K562 (cell line): ENCODE measurements around the gene DZIP1. TPM values are rescaled to one million over a fixed set of nuclear protein-coding genes. Genes with fewer than 3 reads are reported as not detected.
A peak's percentile ranks its signal among the peaks of the same experiment; 100 is the strongest.

Source experiments
- ATAC-seq: fragments of 200-7000 bp; cut with Tn5 transposase; 3 replicates; pipeline ENCODE4 v1.9.1; 2020; ENCODE audit warnings: moderate library complexity
- BruUV-seq: library from RNA; stranded (reverse); fragments of 400-500 nt; replicated peaks from 2 replicates; lab custom pipeline; 2021; lab: Mats Ljungman, UMichigan
- CTCF ChIA-PET: fragments of 300-600 bp; formaldehyde crosslinking; extraction: SDS; loops from one replicate; lab custom pipeline; 2021; ENCODE audit warnings: low intra/inter-chr PET ratio; lab: Yijun Ruan, JAX
- POLR2A ChIA-PET: fragments of 300-600, 350-650 bp; sonication (Branson Sonifier 250); formaldehyde crosslinking; extraction: SDS; loops from one replicate; lab custom pipeline; 2021; ENCODE audit warnings: antibody characterized with exemption, inconsistent platforms; lab: Yijun Ruan, JAX
- DNase-seq, 4 experiments: peaks; one replicate each; pipeline versions ENCODE4 v3.0.0 to v3.0.0-alpha.2; 2011 to 2018; ENCODE audit warnings: low spot score in 3 of 4, mixed read lengths in 3 of 4; ENCODE audit errors: extremely low read depth in 1 of 4
- FAIRE-seq: peaks from 2 replicates; lab custom pipeline; 2011; peaks lifted over from hg19 to GRCh38; lab: Jason Lieb, UNC
- H2AFZ ChIP-seq: 2 replicates; pipeline ENCODE4 v1.6.0; 2011; ENCODE audit warnings: low read depth, low read length, control low read depth, inconsistent platforms
- H3K27ac ChIP-seq: fragments of 200-600 bp; 3 replicates; pipeline ENCODE4 v1.8.0; 2011; ENCODE audit warnings: low read depth, mild to moderate bottlenecking, control low read depth, inconsistent platforms, low read length, moderate library complexity, mixed read lengths; ENCODE audit errors: extremely low read depth
- H3K27me3 ChIP-seq, 2 experiments: fragments of 300-600 bp in 1 of 2; 2 replicates in 1 of 2; 3 replicates in 1 of 2; pipeline versions ENCODE4 v1.6.0 to v1.8.0; 2011; ENCODE audit warnings: inconsistent platforms in 2 of 2, low read length in 2 of 2, mild to moderate bottlenecking in 1 of 2, mixed read lengths in 1 of 2, moderate library complexity in 1 of 2; ENCODE audit not compliant: control insufficient read depth in 2 of 2, insufficient read depth in 2 of 2
- H3K36me3 ChIP-seq: fragments of 300-600 bp; 3 replicates; pipeline ENCODE4 v1.8.0; 2011; ENCODE audit warnings: mild to moderate bottlenecking, low read length, inconsistent platforms; ENCODE audit not compliant: control insufficient read depth, insufficient read depth
- H3K4me1 ChIP-seq, 2 experiments: fragments of 200-600 bp in 1 of 2; replicated peaks in 1 of 2; 2 replicates in 1 of 2; 3 replicates in 1 of 2; pipeline versions ENCODE4 v1.5.1 to v1.8.0; 2011; ENCODE audit warnings: inconsistent platforms in 2 of 2, low read length in 2 of 2, mild to moderate bottlenecking in 1 of 2, mixed read lengths in 1 of 2, moderate library complexity in 1 of 2; ENCODE audit not compliant: control insufficient read depth in 2 of 2, insufficient read depth in 2 of 2
- H3K4me2 ChIP-seq: 2 replicates; pipeline ENCODE4 v1.6.1; 2011; ENCODE audit warnings: low read length, control low read depth, inconsistent platforms, mixed read lengths; ENCODE audit not compliant: insufficient read depth
- H3K4me3 ChIP-seq: fragments of 200-600 bp; sonication (generic), shearing (Covaris generic); 2 replicates; pipeline ENCODE4 v1.5.1; 2016; ENCODE audit warnings: control low read depth, inconsistent platforms
- H3K79me2 ChIP-seq: fragments of 200-600 bp; 3 replicates; pipeline ENCODE4 v1.8.0; 2011; ENCODE audit warnings: low read length, inconsistent platforms; ENCODE audit not compliant: control insufficient read depth, insufficient read depth
- H3K9ac ChIP-seq, 2 experiments: 2 replicates each; pipeline versions ENCODE4 v1.6.0 to v1.6.1; 2011; ENCODE audit warnings: low read depth in 2 of 2, low read length in 2 of 2, control low read depth in 1 of 2, inconsistent platforms in 1 of 2, mild to moderate bottlenecking in 1 of 2, mixed read lengths in 1 of 2; ENCODE audit not compliant: insufficient read depth in 1 of 2
- H3K9me1 ChIP-seq: one replicate; pipeline ENCODE4 v1.6.0; 2011; ENCODE audit warnings: inconsistent platforms, mild to moderate bottlenecking, low read length, moderate library complexity; ENCODE audit not compliant: control insufficient read depth, insufficient read depth
- H3K9me3 ChIP-seq: replicated peaks from 2 replicates; pipeline ENCODE4 v1.5.1; 2011; ENCODE audit warnings: low read depth, low read length, inconsistent platforms; ENCODE audit not compliant: control insufficient read depth, insufficient read depth
- H4K20me1 ChIP-seq: replicated peaks from 2 replicates; pipeline ENCODE4 v1.6.1; 2011; ENCODE audit warnings: low read length, inconsistent platforms, mixed read lengths; ENCODE audit not compliant: control insufficient read depth, insufficient read depth
- CHD1 ChIP-seq: fragments of 200-600 bp; sonication (generic); IDR thresholded peaks from one replicate; pipeline ENCODE4 v1.6.1; 2012; ENCODE audit warnings: mild to moderate bottlenecking, moderate library complexity, low read length, inconsistent platforms
- GTF2F1 ChIP-seq: IDR thresholded peaks from 2 replicates; pipeline ENCODE4 v1.6.1; 2011; ENCODE audit warnings: low read depth, low read length, improper control_type of control experiment
- HNRNPL ChIP-seq: fragments of 200-400 bp; formaldehyde crosslinking; IDR thresholded peaks from 2 replicates; pipeline ENCODE4 v1.6.1; 2017; ENCODE audit warnings: low read depth, mild to moderate bottlenecking, low read length
- PHF20 ChIP-seq: fragments of 450-650 bp; IDR thresholded peaks from 2 replicates; pipeline ENCODE4 v1.6.1; 2018; ENCODE audit not compliant: partially characterized antibody
- PKNOX1 ChIP-seq: fragments of 450-650 bp; IDR thresholded peaks from 2 replicates; pipeline ENCODE4 v1.6.1; 2016
- SIN3A ChIP-seq, 2 experiments: fragments of 150-350 bp in 1 of 2; IDR thresholded peaks; 2 replicates each; pipeline ENCODE4 v1.6.1; 2011 to 2016; ENCODE audit warnings: borderline replicate concordance in 2 of 2, low read depth in 2 of 2, low read length in 2 of 2, mild to moderate bottlenecking in 2 of 2, moderate library complexity in 2 of 2; ENCODE audit not compliant: control insufficient read depth in 1 of 2
- TEAD1 ChIP-seq, 2 experiments: fragments of 450-650 bp in 1 of 2; sonication (generic) in 1 of 2; formaldehyde crosslinking; IDR thresholded peaks; 2 replicates each; pipeline versions ENCODE4 v1.4.0 to v1.8.0; 2020 to 2022; ENCODE audit warnings: mild to moderate bottlenecking in 2 of 2, missing genetic modification reagents in 1 of 2
- VEZF1 ChIP-seq: fragments of 200-800 bp; sonication (Bioruptor generic); IDR thresholded peaks from 2 replicates; pipeline ENCODE4 v1.6.1; 2017; ENCODE audit warnings: missing genetic modification characterization, missing compliant biosample characterization
- ZNF165 ChIP-seq: fragments of 250-450 bp; sonication (Bioruptor Pico); IDR thresholded peaks from 2 replicates; pipeline ENCODE4 v1.4.0; 2020; ENCODE audit warnings: borderline replicate concordance
- WGBS: fragments of 100-300 bp; shearing (Covaris generic); methylation state at CpG from one replicate; pipeline ENCODE4 v1.1.6; 2016; ENCODE audit warnings: low coverage, mixed read lengths; ENCODE audit not compliant: insufficient coverage; ENCODE audit errors: missing lambda C conversion rate; 5-methylcytosine and 5-hydroxymethylcytosine counted together
- in situ Hi-C: fragments of 300-500 bp; cut with MboI; formaldehyde crosslinking; loops from 4 replicates; pipeline ENCODE4 v1.15.0; 2018; ENCODE audit warnings: inconsistent platforms, mixed read lengths
- intact Hi-C: fragments of 100-400 bp; cut with micrococcal nuclease; formaldehyde crosslinking; loops from 2 replicates; pipeline ENCODE4 v1.14.2; 2022
- polyA plus RNA-seq, 8 experiments: library from polyadenylated mRNA; depleted of rRNA in 4 of 8; stranded (reverse) in 5 of 8; unstranded in 3 of 8; fragments of >200 nt; fragmentation: Nextera tagmentation in 2 of 8; fragmentation: Illumina TruSeq in 1 of 8; extraction: Ambion mirVana in 2 of 8; extraction: Trizol in 1 of 8; gene quantifications; 2 replicates each; pipeline versions ENCODE4 v1.2.1 to v1.2.3, GENCODE V29; 2011 to 2014; ENCODE audit warnings: inconsistent platforms in 1 of 8, missing spikeins in 1 of 8
- total RNA-seq, 7 experiments: library from RNA; depleted of rRNA in 6 of 7; stranded (reverse); fragments of >200 nt in 6 of 7; fragmentation: Illumina TruSeq in 2 of 7; extraction: Trizol in 2 of 7; gene quantifications; 2 replicates each; pipeline versions ENCODE4 v1.2.1 to v1.2.3, GENCODE V29; 2011 to 2021; ENCODE audit warnings: low replicate concordance in 1 of 7

The DZIP1 gene
- total and polyA plus RNA-seq, 9 of the 15 experiments (the other 6 are each of a cell fraction or from before 2014, with no cell fraction given), result 0.07 TPM; not detected in 8

DNA sequence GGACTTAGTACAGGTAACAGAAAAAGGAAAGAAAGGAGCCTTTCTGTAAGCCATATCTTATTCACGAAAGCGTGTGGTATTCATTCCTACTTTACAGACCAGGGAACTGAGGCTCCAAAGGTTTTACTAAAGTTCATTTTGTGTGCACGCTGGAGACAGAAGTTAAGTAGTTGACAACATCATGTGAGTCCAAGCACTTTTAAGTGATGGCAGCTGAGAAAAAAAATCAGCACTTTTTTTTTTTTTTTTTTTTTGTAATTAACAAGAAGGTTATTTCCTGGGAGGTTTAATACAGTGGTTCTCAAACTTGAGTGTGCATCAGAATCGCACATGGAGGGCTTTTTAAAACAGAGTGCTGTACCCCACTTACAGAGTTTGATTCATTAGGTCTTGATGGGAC, 34.5 kb upstream of the DZIP1 start:
- TF ChIP-seq HNRNPL, result no peak
- ChIA-PET POLR2A (interaction anchor here (0.6 to 1.0 kb wide), 2 partner anchors 70 to 75 kb away, joined by 3 to 5 read pairs; no protein-coding TSS in a partner anchor), CTCF (no interaction called here)
- H3K4me2 ChIP-seq, result peak overlapping the region; percentile 63
- peaks cover 5 to 6% of the 10 kb centered on the region in 2 experiments; a peak in 4 of 5 replicates for H3K4me1 ChIP-seq
- no peak overlapping the region for H2AFZ ChIP-seq
- FAIRE-seq (no peak), ATAC-seq (no peak), DNase-seq (no peak)
- H3K4me3 ChIP-seq, result peak overlapping the region; percentile 67
- no peaks in the 10 kb centered on the region for H3K9me1 ChIP-seq
- peaks cover 85% of the 10 kb centered on the region for H3K79me2 ChIP-seq
- H3K9me3 ChIP-seq, result no peaks in the 10 kb centered on the region
- peak overlapping the region; percentile 32; the same call in 1 of the 3 replicates for H3K27ac ChIP-seq
- in situ Hi-C loops (no loop called here), intact Hi-C loops (loop anchor here (10.0 kb wide), 1 partner anchor 1756 kb away; the partner anchor contains the start of gene RAP2A)
- 0 out of 3 replicates have a peak, but pooled peaks cover 3% of the 10 kb centered on the region for H3K36me3 ChIP-seq
- BruUV-seq, result no TSS peak
- no peaks in the 10 kb centered on the region for H4K20me1 ChIP-seq
- peak overlapping the region in 1 of 2 experiments; percentile 77; a peak in 2 of 4 replicates for H3K9ac ChIP-seq
- 9% methylated on average over 4 of the region's 4 CpGs for WGBS
- H3K27me3 ChIP-seq, result no peaks in the 10 kb centered on the region

DNA sequence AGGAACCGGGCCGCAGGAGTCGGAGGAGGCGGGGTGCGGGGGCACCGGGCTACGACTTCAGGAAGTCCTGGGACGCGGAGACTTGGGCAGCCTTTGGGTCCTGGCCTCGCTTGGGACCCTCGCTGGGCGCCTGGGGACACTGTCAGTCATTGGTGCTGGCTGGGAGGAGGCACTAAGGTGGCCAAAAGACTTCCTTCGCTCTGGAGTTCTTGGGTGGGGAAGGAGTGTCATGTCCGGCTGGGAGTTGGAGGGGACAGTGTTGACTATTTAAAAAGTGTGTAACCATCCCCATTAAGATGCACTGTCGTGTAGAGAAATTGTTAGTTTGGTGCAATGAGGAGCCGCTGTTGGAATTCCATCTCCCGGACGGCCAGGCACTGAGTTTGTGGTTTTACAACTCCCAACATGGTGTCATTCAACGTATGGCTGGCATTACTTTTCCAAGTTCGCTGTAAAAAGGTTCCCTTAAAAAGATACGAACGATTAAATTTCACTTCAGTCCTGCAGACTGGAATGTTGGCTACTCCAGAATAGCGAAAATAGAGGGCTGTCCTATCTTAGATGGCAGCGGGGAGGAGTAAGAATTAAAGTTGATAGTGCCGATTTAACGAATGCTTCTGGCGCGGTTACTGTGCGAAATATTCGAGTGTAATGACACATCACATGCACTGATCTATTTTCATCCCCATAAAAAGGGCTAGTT, 33.2 kb upstream of the DZIP1 start:
- Histone ChIP-seq H3K9me3 (no peaks in the 10 kb centered on the region), H2AFZ (peak overlapping the region; percentile 78; the same call in 1 of the 2 replicates), H3K27me3 (no peaks in the 10 kb centered on the region), H3K36me3 (0 out of 3 replicates have a peak, but pooled peaks cover 3% of the 10 kb centered on the region), H3K4me2 (peak overlapping the region; percentile 91), H3K9ac (peak overlapping the region; percentile 77 to 99), H3K27ac (peak overlapping the region; percentile 87), H3K4me1 (peaks cover 0 to 6% of the 10 kb centered on the region in 2 experiments; a peak in 3 of 5 replicates), H4K20me1 (no peaks in the 10 kb centered on the region), H3K9me1 (no peaks in the 10 kb centered on the region), H3K79me2 (peaks cover 76% of the 10 kb centered on the region), H3K4me3 (peak overlapping the region; percentile 67)
- DNase-seq, result peak in 1 of 4 experiments; percentile 18
- ATAC-seq, result peak; percentile 12; the same call in 2 of the 3 replicates
- 0% methylated on average over 20 of the region's 30 CpGs for WGBS
- BruUV-seq, result TSS peak; percentile 44
- intact Hi-C loops (loop anchor here (2.0 to 10.0 kb wide), 2 partner anchors 79 to 1757 kb away; partner anchors contain the start of gene RAP2A), in situ Hi-C loops (no loop called here)
- POLR2A ChIA-PET, result interaction anchor here (1.0 kb wide), 1 partner anchor 68 kb away, joined by 5 read pairs; no protein-coding TSS in a partner anchor
- FAIRE-seq, result peak; percentile 72
- CTCF ChIA-PET, result no interaction called here
- 0 out of 4 replicates have a peak, but pooled peaks of 1 of the 2 experiments have one; percentile 29 for TF ChIP-seq TEAD1 (CRISPR knock-in tag; IDR thresholded peaks at IDR 0.05)
- TF ChIP-seq ZNF165 (CRISPR knock-in tag), result no peak
- TF ChIP-seq PHF20, result peak; percentile 2
- no peak; the same call in none of the 2 replicates for TF ChIP-seq VEZF1 (CRISPR knock-in tag)
- TF ChIP-seq CHD1, result peak; percentile 3
- peak; percentile 30; the same call in 1 of the 2 replicates for TF ChIP-seq PKNOX1
- no peak for TF ChIP-seq GTF2F1
- 0 out of 4 replicates have a peak, but pooled peaks of 1 of the 2 experiments have one; percentile 15 for TF ChIP-seq SIN3A (IDR thresholded peaks at IDR 0.05; ENCODE audit: borderline replicate concordance in 2 of 2, control insufficient read depth in 1 of 2, low read depth in 2 of 2, low read length in 2 of 2)
